HepG2 (cell line): ENCODE data around the gene MRPL37.

Source experiments
- GABPA ChIP-seq, 2 experiments: IDR thresholded peaks; 2 replicates each; pipeline ENCODE4 v1.6.1; 2011 to 2016; ENCODE audit warnings: low read depth in 2 of 2, low read length in 1 of 2, missing biosample characterization in 1 of 2, missing genetic modification characterization in 1 of 2
- KLF15 ChIP-seq: sonication (generic); formaldehyde crosslinking; IDR thresholded peaks from 2 replicates; pipeline ENCODE4 v1.8.1; 2023; ENCODE audit warnings: borderline replicate concordance, mild to moderate bottlenecking, inconsistent platforms, missing genetic modification reagents, mixed read lengths
- MZF1 ChIP-seq: sonication (generic); formaldehyde crosslinking; IDR thresholded peaks from 2 replicates; pipeline ENCODE4 v1.8.1; 2023; ENCODE audit warnings: mild to moderate bottlenecking, missing genetic modification reagents, borderline replicate concordance
- NR1H2 ChIP-seq: sonication (generic); formaldehyde crosslinking; IDR thresholded peaks from 2 replicates; pipeline ENCODE4 v1.8.1; 2022; ENCODE audit warnings: low read depth, missing genetic modification reagents, borderline replicate concordance
- POLR2AphosphoS2 ChIP-seq: IDR thresholded peaks from 2 replicates; pipeline ENCODE4 v1.6.1; 2011; ENCODE audit warnings: low read depth, low read length, improper control_type of control experiment
- ZNF468 ChIP-seq: sonication (generic); formaldehyde crosslinking; IDR thresholded peaks from 2 replicates; pipeline ENCODE4 v1.8.0; 2022; ENCODE audit warnings: mild to moderate bottlenecking, moderate library complexity, missing genetic modification reagents
- TF ChIP-seq, protein P1 (sequence below): sonication (generic); formaldehyde crosslinking; IDR thresholded peaks from 2 replicates; pipeline ENCODE4 v1.5.0; 2020; ENCODE audit warnings: missing genetic modification reagents
- TF ChIP-seq, protein P2 (sequence below): sonication (generic); formaldehyde crosslinking; IDR thresholded peaks from 2 replicates; pipeline ENCODE4 v1.5.0; 2020; ENCODE audit warnings: mild to moderate bottlenecking, missing genetic modification reagents, moderate library complexity

DNA sequence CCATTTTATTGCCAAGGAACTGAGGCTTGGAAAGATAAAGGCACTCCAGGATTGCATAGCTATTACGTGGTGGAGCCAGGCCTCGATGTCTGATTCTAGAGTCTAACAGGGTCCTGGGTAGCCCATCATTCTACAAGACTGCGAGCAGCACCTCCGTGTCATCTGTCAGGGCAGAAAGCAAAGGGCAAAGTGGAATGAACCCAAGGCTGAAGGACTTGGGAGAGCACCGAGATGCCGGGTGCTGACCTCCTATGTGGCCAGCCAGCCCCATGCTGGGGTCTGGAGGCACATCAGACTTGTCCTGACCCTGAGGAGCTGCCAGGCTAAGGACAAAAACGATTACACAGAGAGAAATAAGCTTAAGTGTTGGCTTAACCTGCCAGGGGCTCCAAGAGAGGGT lies 62.3 kb downstream of the MRPL37 start:
- no peak for TF ChIP-seq KLF15 (CRISPR knock-in tag)
- TF ChIP-seq NR1H2 (CRISPR knock-in tag), result no peak
- TF ChIP-seq, protein P1, sequence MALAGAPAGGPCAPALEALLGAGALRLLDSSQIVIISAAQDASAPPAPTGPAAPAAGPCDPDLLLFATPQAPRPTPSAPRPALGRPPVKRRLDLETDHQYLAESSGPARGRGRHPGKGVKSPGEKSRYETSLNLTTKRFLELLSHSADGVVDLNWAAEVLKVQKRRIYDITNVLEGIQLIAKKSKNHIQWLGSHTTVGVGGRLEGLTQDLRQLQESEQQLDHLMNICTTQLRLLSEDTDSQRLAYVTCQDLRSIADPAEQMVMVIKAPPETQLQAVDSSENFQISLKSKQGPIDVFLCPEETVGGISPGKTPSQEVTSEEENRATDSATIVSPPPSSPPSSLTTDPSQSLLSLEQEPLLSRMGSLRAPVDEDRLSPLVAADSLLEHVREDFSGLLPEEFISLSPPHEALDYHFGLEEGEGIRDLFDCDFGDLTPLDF, result no peak
- no peak for TF ChIP-seq GABPA (IDR thresholded peaks at IDR 0.05; ENCODE audit: low read depth, low read length)
- no peak for TF ChIP-seq GABPA (CRISPR knock-in tag; IDR thresholded peaks at IDR 0.05; ENCODE audit: low read depth)
- TF ChIP-seq ZNF468 (CRISPR knock-in tag), result no peak
- no peak for TF ChIP-seq POLR2AphosphoS2
- TF ChIP-seq, protein P2, sequence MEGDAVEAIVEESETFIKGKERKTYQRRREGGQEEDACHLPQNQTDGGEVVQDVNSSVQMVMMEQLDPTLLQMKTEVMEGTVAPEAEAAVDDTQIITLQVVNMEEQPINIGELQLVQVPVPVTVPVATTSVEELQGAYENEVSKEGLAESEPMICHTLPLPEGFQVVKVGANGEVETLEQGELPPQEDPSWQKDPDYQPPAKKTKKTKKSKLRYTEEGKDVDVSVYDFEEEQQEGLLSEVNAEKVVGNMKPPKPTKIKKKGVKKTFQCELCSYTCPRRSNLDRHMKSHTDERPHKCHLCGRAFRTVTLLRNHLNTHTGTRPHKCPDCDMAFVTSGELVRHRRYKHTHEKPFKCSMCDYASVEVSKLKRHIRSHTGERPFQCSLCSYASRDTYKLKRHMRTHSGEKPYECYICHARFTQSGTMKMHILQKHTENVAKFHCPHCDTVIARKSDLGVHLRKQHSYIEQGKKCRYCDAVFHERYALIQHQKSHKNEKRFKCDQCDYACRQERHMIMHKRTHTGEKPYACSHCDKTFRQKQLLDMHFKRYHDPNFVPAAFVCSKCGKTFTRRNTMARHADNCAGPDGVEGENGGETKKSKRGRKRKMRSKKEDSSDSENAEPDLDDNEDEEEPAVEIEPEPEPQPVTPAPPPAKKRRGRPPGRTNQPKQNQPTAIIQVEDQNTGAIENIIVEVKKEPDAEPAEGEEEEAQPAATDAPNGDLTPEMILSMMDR, result no peak
- TF ChIP-seq MZF1 (CRISPR knock-in tag), result no peak
